ENCODE measurements around the gene TMEM94.

The TMEM94 gene

GRCh38 chr17:75499313-75500022 is 43.0 kb downstream of the TMEM94 start:
- no peak for DNase-seq

DNA sequence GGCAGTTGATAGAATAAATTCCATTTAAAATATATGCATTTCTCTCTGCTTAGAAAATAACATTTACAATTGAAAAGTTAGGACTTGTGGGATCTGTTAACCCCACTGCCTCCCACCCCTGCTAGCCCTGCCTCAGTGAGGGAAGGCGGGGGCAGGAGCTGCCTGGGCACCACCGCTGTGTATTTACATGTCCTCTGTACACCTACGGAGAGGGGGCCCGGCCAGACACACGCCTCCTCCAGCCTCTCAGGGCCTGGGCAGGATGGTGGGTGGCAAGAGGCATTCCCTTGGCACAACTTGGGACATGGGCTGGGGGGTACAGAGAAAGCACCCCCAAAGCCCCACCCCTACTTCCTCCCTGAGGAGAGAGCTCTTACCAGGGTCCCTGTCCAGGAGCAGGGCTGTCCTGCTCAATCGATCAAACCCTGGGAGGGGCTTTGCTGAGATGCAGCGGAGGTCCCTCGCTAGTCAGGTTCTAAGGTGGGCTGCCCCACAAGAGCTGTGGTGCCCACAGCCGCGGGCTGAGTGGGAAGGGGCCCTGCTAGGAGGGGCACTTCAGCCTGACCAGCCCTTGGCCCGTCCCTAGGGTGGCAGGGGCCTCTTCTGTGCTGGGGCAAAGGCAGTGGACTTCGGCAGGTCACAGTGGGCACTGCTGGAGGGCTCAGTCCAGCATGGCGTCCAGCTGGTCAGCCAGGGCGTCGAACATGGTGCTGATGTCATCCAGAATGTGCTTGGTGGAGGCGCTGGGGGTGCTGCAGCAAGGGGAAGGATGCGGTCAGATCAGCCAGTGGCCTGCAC is 44.2 kb downstream of the TMEM94 start:
- no peak for DNase-seq

DNA sequence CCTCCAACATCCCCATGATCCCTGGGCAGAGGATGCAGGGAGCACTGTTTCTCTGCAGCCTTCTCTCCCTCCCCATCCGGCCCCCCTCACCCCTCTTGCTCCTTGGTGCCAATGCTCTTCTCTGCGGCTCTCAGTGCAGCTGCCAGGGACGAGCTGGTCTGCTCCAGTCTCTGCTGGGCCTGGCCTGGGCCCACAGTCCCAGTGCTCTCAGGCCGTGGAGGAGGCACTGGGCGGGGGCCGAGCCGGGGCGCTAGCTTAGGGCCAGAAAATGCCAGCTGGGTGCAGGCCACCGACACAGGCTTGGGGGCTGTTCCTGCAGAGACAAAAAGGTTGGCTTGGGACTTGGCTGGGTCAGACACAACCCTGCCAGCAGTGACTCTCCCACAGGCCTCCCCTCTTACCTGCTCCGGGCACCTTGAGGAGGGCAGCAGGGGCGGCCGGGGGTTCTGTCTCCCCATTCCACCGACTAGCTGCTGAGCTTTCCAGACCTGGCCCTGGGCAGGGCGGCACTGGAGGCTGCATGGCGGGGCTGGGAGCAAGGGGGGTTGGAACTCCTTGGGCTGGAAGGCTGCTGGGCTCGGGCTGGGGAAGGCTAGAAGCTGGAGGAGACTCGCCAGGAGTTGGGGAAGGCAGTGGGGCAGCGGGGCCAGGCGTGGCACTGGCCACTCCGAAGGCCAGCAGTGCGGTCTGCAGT is 45.1 kb downstream of the TMEM94 start:
- no peak for DNase-seq

- DNase-seq, result no peak
These were observed 45.8 kb downstream of the TMEM94 start for GRCh38 chr17:75502072-75502720.

GRCh38 chr17:75502721-75503329 is 46.4 kb downstream of the TMEM94 start:
- DNase-seq, result no peak

- DNase-seq, result no peak
These were observed 47.0 kb downstream of the TMEM94 start for GRCh38 chr17:75503337-75503950.

- no peak for DNase-seq
These were observed 47.5 kb downstream of the TMEM94 start for GRCh38 chr17:75503976-75504346.

GRCh38 chr17:75504347-75505151 is 48.1 kb downstream of the TMEM94 start:
- no peak for DNase-seq

GRCh38 chr17:75505152-75505409 is 48.6 kb downstream of the TMEM94 start:
- DNase-seq, result no peak

- no peak for DNase-seq
These were observed 49.2 kb downstream of the TMEM94 start for GRCh38 chr17:75505640-75506039.

GRCh38 chr17:75506134-75506533 is 49.7 kb downstream of the TMEM94 start:
- DNase-seq, result no peak

- no peak for DNase-seq
These were observed 50.5 kb downstream of the TMEM94 start for GRCh38 chr17:75506888-75507287.

- no peak for DNase-seq
These were observed 51.6 kb downstream of the TMEM94 start for GRCh38 chr17:75507733-75508719.

DNA sequence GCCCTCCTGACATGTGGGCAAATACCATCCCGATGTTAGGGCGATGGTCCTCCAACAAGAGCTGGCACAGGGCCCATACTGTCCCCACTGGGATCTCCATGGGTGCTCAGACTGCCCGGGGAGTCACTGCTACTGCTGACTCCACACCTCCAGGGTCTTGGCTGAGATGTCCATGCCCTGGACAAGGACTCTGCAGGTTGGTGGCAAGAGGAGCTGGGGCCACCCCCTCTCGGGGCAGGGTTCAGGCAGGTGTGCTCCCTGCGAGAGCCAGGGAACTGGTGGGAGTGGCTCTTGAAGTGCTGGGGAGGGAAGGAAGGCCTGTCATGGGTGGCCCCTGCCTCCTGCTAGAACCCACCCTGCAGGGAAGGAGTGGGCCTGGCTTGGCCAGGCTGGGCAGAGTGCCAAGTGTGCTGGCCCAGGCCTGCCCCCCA is 52.5 kb downstream of the TMEM94 start:
- no peak for DNase-seq

- no peak for DNase-seq
These were observed 53.3 kb downstream of the TMEM94 start for GRCh38 chr17:75509528-75510258.

GRCh38 chr17:75511270-75511609 is 54.8 kb downstream of the TMEM94 start:
- DNase-seq, result no peak

GRCh38 chr17:75511610-75512575 is 55.5 kb downstream of the TMEM94 start:
- DNase-seq, result no peak

DNA sequence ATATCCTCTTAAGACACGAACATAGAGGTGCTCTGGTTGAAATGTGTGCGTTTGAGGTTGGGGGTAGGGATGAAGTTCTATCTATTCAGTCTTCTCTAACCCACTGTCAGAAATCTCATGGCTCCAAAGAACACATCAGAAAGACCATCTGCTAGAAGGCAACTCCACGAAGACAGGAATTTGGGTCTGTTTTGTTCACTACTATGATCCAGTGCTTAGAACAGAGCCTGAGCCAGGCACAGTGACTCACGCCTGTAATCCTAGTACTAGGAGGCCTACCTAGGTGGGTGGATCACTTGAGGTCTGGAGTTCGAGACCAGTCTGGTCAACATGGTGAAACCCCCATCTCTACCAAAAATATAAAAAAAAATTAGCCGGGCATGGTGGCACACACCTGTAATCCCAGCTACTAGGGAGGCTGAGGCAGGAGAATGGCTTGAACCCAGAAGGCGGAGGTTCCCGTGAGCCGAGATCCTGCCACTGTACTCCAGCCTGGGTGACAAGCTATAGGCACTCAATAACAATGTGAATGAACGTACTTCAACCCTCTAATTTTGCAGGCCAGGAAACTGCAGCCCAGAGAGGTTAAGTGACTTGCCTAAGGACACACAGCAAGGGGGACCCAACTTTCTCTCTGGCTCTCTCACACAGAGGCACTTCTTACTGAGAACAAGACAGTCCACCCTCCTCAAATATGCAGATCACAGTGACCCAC is 56.6 kb downstream of the TMEM94 start:
- DNase-seq, result no peak
